Posterior vena cava (tissue), 2 donors: ENCODE data around the gene SAMM50. TPM values are rescaled to one million over a fixed set of nuclear protein-coding genes. Genes with fewer than 3 reads are reported as not detected.

Experiments
- DNase-seq: peaks from one replicate; pipeline ENCODE4 v3.0.0-alpha.2; 2020; ENCODE audit warnings: low spot score
- intact Hi-C, 2 donors: fragments of 100-400 bp; cut with DNase I; formaldehyde crosslinking; loops; one replicate each; pipeline versions ENCODE4 v1.14.1 to v1.14.2; 2022 to 2023
- total RNA-seq, 2 donors: library from RNA; stranded (reverse); fragmentation: NEBNext Ultra II Directional; extraction: Animal tissue kit (Norgen Biotek cat#: 25700); gene quantifications; one replicate each; pipeline ENCODE4 v1.2.1, GENCODE V29; 2021
- donor health status: DM: yes; HTN: yes; CAD: no.
- donor health status: DM: yes; HTN: yes; CAD: no.

Gene SAMM50
- total RNA-seq, 2 donors from 2014 or later, result 20.8 to 25.6 TPM

GRCh38 chr22:44020981-44021380 is 65.7 kb downstream of the SAMM50 start:
- intact Hi-C loops, result no loop called here
- no peak for DNase-seq

GRCh38 chr22:44023404-44024287 is 68.4 kb downstream of the SAMM50 start:
- peak; percentile 90 for DNase-seq
- intact Hi-C loops, result no loop called here

GRCh38 chr22:44024288-44024921 is 69.2 kb downstream of the SAMM50 start, which contains the start of gene PARVB:
Gene PARVB, plus strand, starts transcription at chr22:44024302. Its CDS starts 38 bp downstream, at chr22:44024340.
- intact Hi-C loops, result no loop called here
- DNase-seq, result no peak

GRCh38 chr22:44025171-44026065 is 70.2 kb downstream of the SAMM50 start:
- DNase-seq, result no peak
- intact Hi-C loops, result no loop called here

- DNase-seq, result no peak
- intact Hi-C loops, result no loop called here
Observed at GRCh38 chr22:44026066-44026629, 70.9 kb downstream of the SAMM50 start.

- peak; percentile 93 for DNase-seq
- intact Hi-C loops, result no loop called here
Observed at GRCh38 chr22:44026630-44027511, 71.6 kb downstream of the SAMM50 start.

- no peak for DNase-seq
- intact Hi-C loops, result no loop called here
Observed at GRCh38 chr22:44028091-44028490, 72.8 kb downstream of the SAMM50 start.

GRCh38 chr22:44029069-44029468 is 73.8 kb downstream of the SAMM50 start:
- no peak for DNase-seq
- intact Hi-C loops, result no loop called here

- no peak for DNase-seq
- intact Hi-C loops, result no loop called here
Observed at GRCh38 chr22:44030051-44030701, 74.9 kb downstream of the SAMM50 start.

GRCh38 chr22:44030702-44031082 is 75.5 kb downstream of the SAMM50 start:
- no peak for DNase-seq
- intact Hi-C loops, result no loop called here

GRCh38 chr22:44031158-44031952 is 76.1 kb downstream of the SAMM50 start:
- no peak for DNase-seq
- intact Hi-C loops, result no loop called here

- intact Hi-C loops, result no loop called here
- DNase-seq, result no peak
Observed at GRCh38 chr22:44032126-44032730, 77.0 kb downstream of the SAMM50 start.

GRCh38 chr22:44033287-44033686 is 78.0 kb downstream of the SAMM50 start:
- DNase-seq, result no peak
- intact Hi-C loops, result no loop called here

- DNase-seq, result no peak
- intact Hi-C loops, result no loop called here
Observed at GRCh38 chr22:44033694-44034093, 78.5 kb downstream of the SAMM50 start.

GRCh38 chr22:44037519-44038375 is 82.5 kb downstream of the SAMM50 start:
- no peak for DNase-seq
- intact Hi-C loops, result no loop called here
